Endothelial cell of hepatic sinusoid (primary cell): Measurements from ENCODE around the gene TWIST1.

ENCODE experiments used
- in situ Hi-C: cut with HindIII; loops from 2 replicates; pipeline ENCODE4 v1.10.0; 2017; ENCODE audit warnings: low sequenced_read_pairs

Gene TWIST1

GRCh38 chr7:19113855-19114550 is 3.4 kb downstream of the TWIST1 start:
- in situ Hi-C loops, result loop anchor here (25.0 kb wide), 1 partner anchor 752 kb away; no protein-coding TSS in a partner anchor

- in situ Hi-C loops, result loop anchor here (25.0 kb wide), 1 partner anchor 751 kb away; no protein-coding TSS in a partner anchor
These were observed 4.5 kb downstream of the TWIST1 start for GRCh38 chr7:19113002-19113350.

GRCh38 chr7:19112274-19113001 is 5.0 kb downstream of the TWIST1 start:
- in situ Hi-C loops, result loop anchor here (25.0 kb wide), 1 partner anchor 750 kb away; no protein-coding TSS in a partner anchor

- in situ Hi-C loops, result loop anchor here (25.0 kb wide), 1 partner anchor 749 kb away; no protein-coding TSS in a partner anchor
These were observed 5.8 kb downstream of the TWIST1 start for GRCh38 chr7:19111474-19112273.

- in situ Hi-C loops, result loop anchor here (25.0 kb wide), 1 partner anchor 748 kb away; no protein-coding TSS in a partner anchor
These were observed 6.7 kb downstream of the TWIST1 start for GRCh38 chr7:19110776-19111175.

GRCh38 chr7:19110026-19110730 is 7.3 kb downstream of the TWIST1 start:
- in situ Hi-C loops, result loop anchor here (25.0 kb wide), 1 partner anchor 748 kb away; no protein-coding TSS in a partner anchor

- in situ Hi-C loops, result loop anchor here (25.0 kb wide), 1 partner anchor 747 kb away; no protein-coding TSS in a partner anchor
These were observed 8.2 kb downstream of the TWIST1 start for GRCh38 chr7:19109000-19109946.

- in situ Hi-C loops, result loop anchor here (25.0 kb wide), 1 partner anchor 745 kb away; no protein-coding TSS in a partner anchor
These were observed 9.9 kb downstream of the TWIST1 start for GRCh38 chr7:19107356-19108146.

- in situ Hi-C loops, result loop anchor here (25.0 kb wide), 1 partner anchor 745 kb away; no protein-coding TSS in a partner anchor
These were observed 10.4 kb downstream of the TWIST1 start for GRCh38 chr7:19107081-19107355.

- in situ Hi-C loops, result loop anchor here (25.0 kb wide), 1 partner anchor 744 kb away; no protein-coding TSS in a partner anchor
These were observed 11.0 kb downstream of the TWIST1 start for GRCh38 chr7:19106241-19107080.

- in situ Hi-C loops, result loop anchor here (25.0 kb wide), 1 partner anchor 743 kb away; no protein-coding TSS in a partner anchor
These were observed 11.9 kb downstream of the TWIST1 start for GRCh38 chr7:19105546-19105945.

- in situ Hi-C loops, result loop anchor here (25.0 kb wide), 1 partner anchor 743 kb away; no protein-coding TSS in a partner anchor
These were observed 12.6 kb downstream of the TWIST1 start for GRCh38 chr7:19104811-19105210.

GRCh38 chr7:19102884-19103283 is 14.6 kb downstream of the TWIST1 start:
- in situ Hi-C loops, result loop anchor here (25.0 kb wide), 1 partner anchor 741 kb away; no protein-coding TSS in a partner anchor

- in situ Hi-C loops, result loop anchor here (25.0 kb wide), 1 partner anchor 740 kb away; no protein-coding TSS in a partner anchor
These were observed 15.5 kb downstream of the TWIST1 start for GRCh38 chr7:19101909-19102308.

- in situ Hi-C loops, result loop anchor here (25.0 kb wide), 1 partner anchor 739 kb away; no protein-coding TSS in a partner anchor
These were observed 16.0 kb downstream of the TWIST1 start for GRCh38 chr7:19101472-19101871.

GRCh38 chr7:19099924-19100323 is 17.5 kb downstream of the TWIST1 start:
- in situ Hi-C loops, result loop anchor here (25.0 kb wide), 1 partner anchor 738 kb away; no protein-coding TSS in a partner anchor

- in situ Hi-C loops, result no loop called here
These were observed 18.2 kb downstream of the TWIST1 start for GRCh38 chr7:19099194-19099593.
